SK-N-SH (cell line): ENCODE results near the gene CTDP1. TPM values are rescaled to one million over a fixed set of nuclear protein-coding genes. Genes with fewer than 3 reads are reported as not detected.

Experiments used
- CTCF ChIA-PET: fragments of 300-600, 350-600 bp; formaldehyde crosslinking; extraction: SDS; loops from one replicate; lab custom pipeline; 2021; lab: Yijun Ruan, JAX
- POLR2A ChIA-PET: fragments of 350-600 bp; sonication (Branson Sonifier 250); formaldehyde crosslinking; extraction: SDS; loops from one replicate; lab custom pipeline; 2020; ENCODE audit warnings: antibody characterized with exemption, inconsistent platforms; lab: Yijun Ruan, JAX
- DNase-seq: peaks from one replicate; pipeline ENCODE4 v3.0.0; 2012
- H2AFZ ChIP-seq: fragments of 200-600 bp; sonication (generic); 2 replicates; pipeline ENCODE4 v1.8.1; 2016; ENCODE audit warnings: antibody characterized with exemption, mild to moderate bottlenecking, low read depth
- H3F3A ChIP-seq: fragments of 200-600 bp; sonication (generic); replicated peaks from 2 replicates; pipeline ENCODE3; 2016; ENCODE audit warnings: antibody characterized with exemption, mild to moderate bottlenecking; ENCODE audit not compliant: insufficient read depth
- H3K27ac ChIP-seq, 2 experiments: fragments of 200-500 bp in 1 of 2; fragments of 200-600 bp in 1 of 2; sonication (Bioruptor generic) in 1 of 2; sonication (generic), shearing (Covaris generic) in 1 of 2; 2 replicates each; pipeline versions ENCODE4 v1.5.1 to v1.6.1; 2014 to 2016; ENCODE audit warnings: low read depth in 2 of 2, inconsistent platforms in 1 of 2, low read length in 1 of 2, mild to moderate bottlenecking in 1 of 2, mixed read lengths in 1 of 2
- H3K27me3 ChIP-seq: fragments of 200-600 bp; sonication (generic), shearing (Covaris generic); 2 replicates; pipeline ENCODE4 v1.6.1; 2016; ENCODE audit warnings: mixed run types; ENCODE audit not compliant: insufficient read depth
- H3K36me3 ChIP-seq, 2 experiments: fragments of 200-500 bp in 1 of 2; fragments of 200-600 bp in 1 of 2; sonication (Bioruptor generic) in 1 of 2; sonication (generic) in 1 of 2; replicated peaks in 1 of 2; 2 replicates each; pipeline versions ENCODE3 to v1.5.1; 2014 to 2016; ENCODE audit warnings: low read length in 1 of 2, mild to moderate bottlenecking in 1 of 2; ENCODE audit not compliant: insufficient read depth in 2 of 2, control insufficient read depth in 1 of 2
- H3K4me1 ChIP-seq, 2 experiments: fragments of 200-500 bp in 1 of 2; fragments of 200-600 bp in 1 of 2; sonication (Bioruptor generic) in 1 of 2; sonication (generic), shearing (Covaris generic) in 1 of 2; 2 replicates each; pipeline versions ENCODE4 v1.5.1 to v1.6.1; 2014 to 2016; ENCODE audit warnings: low read depth in 1 of 2, low read length in 1 of 2, mixed run types in 1 of 2; ENCODE audit not compliant: insufficient read depth in 2 of 2, control insufficient read depth in 1 of 2
- H3K4me2 ChIP-seq: fragments of 200-600 bp; sonication (generic), shearing (Covaris generic); 2 replicates; pipeline ENCODE4 v1.6.1; 2017; ENCODE audit warnings: mixed run types
- H3K4me3 ChIP-seq, 2 experiments: fragments of 200-500 bp in 1 of 2; fragments of 200-600 bp in 1 of 2; sonication (Bioruptor generic) in 1 of 2; sonication (generic), shearing (Covaris generic) in 1 of 2; 2 replicates each; pipeline versions ENCODE4 v1.5.1 to v1.8.1; 2014 to 2016; ENCODE audit warnings: low read depth in 2 of 2, inconsistent platforms in 1 of 2, low read length in 1 of 2, mild to moderate bottlenecking in 1 of 2, mixed read lengths in 1 of 2, moderate library complexity in 1 of 2
- H3K79me2 ChIP-seq: fragments of 200-600 bp; sonication (generic); 2 replicates; pipeline ENCODE4 v1.8.1; 2017; ENCODE audit warnings: mild to moderate bottlenecking; ENCODE audit not compliant: insufficient read depth
- H3K9ac ChIP-seq: fragments of 200-600 bp; sonication (generic); 2 replicates; pipeline ENCODE4 v1.6.1; 2017; ENCODE audit warnings: mixed run types
- H3K9me2 ChIP-seq: fragments of 200-600 bp; sonication (generic); 2 replicates; pipeline ENCODE4 v1.6.1; 2017; ENCODE audit warnings: mixed run types
- H3K9me3 ChIP-seq: fragments of 200-600 bp; sonication (generic); 2 replicates; pipeline ENCODE4 v1.6.1; 2017; ENCODE audit warnings: mixed run types, mild to moderate bottlenecking, moderate library complexity
- H4K20me1 ChIP-seq: fragments of 200-600 bp; sonication (generic); 2 replicates; pipeline ENCODE4 v1.6.1; 2017; ENCODE audit warnings: mild to moderate bottlenecking, mixed run types; ENCODE audit not compliant: insufficient read depth
- ELF1 ChIP-seq: IDR thresholded peaks from 2 replicates; pipeline ENCODE4 v1.4.0; 2012
- EZH2phosphoT487 ChIP-seq: fragments of 200-600 bp; sonication (generic); IDR thresholded peaks from 2 replicates; pipeline ENCODE4 v1.6.1; 2017; ENCODE audit warnings: low read depth, mixed run types, mild to moderate bottlenecking, antibody characterized with exemption, moderate library complexity, borderline replicate concordance
- FOSL2 ChIP-seq: IDR thresholded peaks from 2 replicates; pipeline ENCODE4 v1.4.0; 2012; ENCODE audit warnings: low read depth, mild to moderate bottlenecking, moderate library complexity, borderline replicate concordance
- FOXJ3 ChIP-seq: sonication (generic); formaldehyde crosslinking; IDR thresholded peaks from 2 replicates; pipeline ENCODE4 v1.5.1; 2020; ENCODE audit warnings: mild to moderate bottlenecking, missing genetic modification reagents
- GATA2 ChIP-seq: sonication (generic); formaldehyde crosslinking; IDR thresholded peaks from 2 replicates; pipeline ENCODE4 v1.5.0; 2020; ENCODE audit warnings: mild to moderate bottlenecking, missing genetic modification reagents
- JUND ChIP-seq: IDR thresholded peaks from 2 replicates; pipeline ENCODE4 v1.4.0; 2012
- MXI1 ChIP-seq: IDR thresholded peaks from 2 replicates; pipeline ENCODE4 v1.6.1; 2012; ENCODE audit warnings: mild to moderate bottlenecking, low read depth, low read length, improper control_type of control experiment
- NFIC ChIP-seq: IDR thresholded peaks from 2 replicates; pipeline ENCODE4 v1.4.0; 2012; ENCODE audit warnings: borderline replicate concordance
- POLR2AphosphoS5 ChIP-seq: IDR thresholded peaks from 2 replicates; pipeline ENCODE4 v1.6.1; 2012; ENCODE audit warnings: low read depth, low read length
- RCOR1 ChIP-seq: fragments of 150-350 bp; IDR thresholded peaks from 2 replicates; pipeline ENCODE4 v1.6.1; 2017; ENCODE audit warnings: antibody characterized with exemption, low read length
- TAF1 ChIP-seq: IDR thresholded peaks from 2 replicates; pipeline ENCODE4 v1.6.1; 2012; ENCODE audit warnings: low read depth, mild to moderate bottlenecking, low read length, moderate library complexity, borderline replicate concordance
- TCF12 ChIP-seq: IDR thresholded peaks from 2 replicates; pipeline ENCODE4 v1.4.0; 2012
- WGBS: methylation state at CpG from one replicate; pipeline ENCODE4 v1.1.6; 2017; ENCODE audit warnings: low lambda C conversion rate; 5-methylcytosine and 5-hydroxymethylcytosine counted together
- polyA plus RNA-seq, 3 experiments: library from polyadenylated mRNA; depleted of rRNA; stranded (reverse); fragments of >200 nt; gene quantifications; 2 replicates each; pipeline ENCODE4 v1.2.3, GENCODE V29; 2012
- TF ChIP-seq, protein P1 (sequence below): IDR thresholded peaks from 2 replicates; pipeline ENCODE4 v1.6.1; 2012; ENCODE audit warnings: mild to moderate bottlenecking, low read depth, low read length, moderate library complexity
- TF ChIP-seq, protein P2 (sequence below): fragments of 150-350 bp; IDR thresholded peaks from 2 replicates; pipeline ENCODE4 v1.6.1; 2017; ENCODE audit warnings: antibody characterized with exemption, low read length, low read depth, borderline replicate concordance
- TF ChIP-seq, protein P3 (sequence below): IDR thresholded peaks from 2 replicates; pipeline ENCODE4 v1.4.0; 2012; ENCODE audit warnings: low read depth, borderline replicate concordance

The CTDP1 gene
- polyA plus RNA-seq, 1 of the 3 experiments (the other 2 are of a cell fraction), result 15.6 TPM

DNA sequence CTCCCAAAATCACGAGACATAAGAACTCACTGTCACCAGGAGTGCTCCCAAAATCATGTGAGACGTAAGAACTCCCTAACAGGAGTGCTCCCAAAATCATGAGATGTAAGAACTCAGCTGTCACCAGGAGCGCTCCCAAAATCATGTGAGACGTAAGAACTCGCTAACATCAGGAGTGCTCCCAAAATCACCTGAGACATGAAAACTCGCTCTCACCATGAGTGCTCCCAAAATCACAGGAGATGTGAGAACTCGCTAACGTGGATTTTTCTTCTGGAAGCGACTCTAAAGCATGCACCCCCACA, 53.1 kb downstream of the CTDP1 start (continued):
- TF ChIP-seq, protein P1, sequence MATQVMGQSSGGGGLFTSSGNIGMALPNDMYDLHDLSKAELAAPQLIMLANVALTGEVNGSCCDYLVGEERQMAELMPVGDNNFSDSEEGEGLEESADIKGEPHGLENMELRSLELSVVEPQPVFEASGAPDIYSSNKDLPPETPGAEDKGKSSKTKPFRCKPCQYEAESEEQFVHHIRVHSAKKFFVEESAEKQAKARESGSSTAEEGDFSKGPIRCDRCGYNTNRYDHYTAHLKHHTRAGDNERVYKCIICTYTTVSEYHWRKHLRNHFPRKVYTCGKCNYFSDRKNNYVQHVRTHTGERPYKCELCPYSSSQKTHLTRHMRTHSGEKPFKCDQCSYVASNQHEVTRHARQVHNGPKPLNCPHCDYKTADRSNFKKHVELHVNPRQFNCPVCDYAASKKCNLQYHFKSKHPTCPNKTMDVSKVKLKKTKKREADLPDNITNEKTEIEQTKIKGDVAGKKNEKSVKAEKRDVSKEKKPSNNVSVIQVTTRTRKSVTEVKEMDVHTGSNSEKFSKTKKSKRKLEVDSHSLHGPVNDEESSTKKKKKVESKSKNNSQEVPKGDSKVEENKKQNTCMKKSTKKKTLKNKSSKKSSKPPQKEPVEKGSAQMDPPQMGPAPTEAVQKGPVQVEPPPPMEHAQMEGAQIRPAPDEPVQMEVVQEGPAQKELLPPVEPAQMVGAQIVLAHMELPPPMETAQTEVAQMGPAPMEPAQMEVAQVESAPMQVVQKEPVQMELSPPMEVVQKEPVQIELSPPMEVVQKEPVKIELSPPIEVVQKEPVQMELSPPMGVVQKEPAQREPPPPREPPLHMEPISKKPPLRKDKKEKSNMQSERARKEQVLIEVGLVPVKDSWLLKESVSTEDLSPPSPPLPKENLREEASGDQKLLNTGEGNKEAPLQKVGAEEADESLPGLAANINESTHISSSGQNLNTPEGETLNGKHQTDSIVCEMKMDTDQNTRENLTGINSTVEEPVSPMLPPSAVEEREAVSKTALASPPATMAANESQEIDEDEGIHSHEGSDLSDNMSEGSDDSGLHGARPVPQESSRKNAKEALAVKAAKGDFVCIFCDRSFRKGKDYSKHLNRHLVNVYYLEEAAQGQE, result no peak
- TF ChIP-seq EZH2phosphoT487, result no peak

DNA sequence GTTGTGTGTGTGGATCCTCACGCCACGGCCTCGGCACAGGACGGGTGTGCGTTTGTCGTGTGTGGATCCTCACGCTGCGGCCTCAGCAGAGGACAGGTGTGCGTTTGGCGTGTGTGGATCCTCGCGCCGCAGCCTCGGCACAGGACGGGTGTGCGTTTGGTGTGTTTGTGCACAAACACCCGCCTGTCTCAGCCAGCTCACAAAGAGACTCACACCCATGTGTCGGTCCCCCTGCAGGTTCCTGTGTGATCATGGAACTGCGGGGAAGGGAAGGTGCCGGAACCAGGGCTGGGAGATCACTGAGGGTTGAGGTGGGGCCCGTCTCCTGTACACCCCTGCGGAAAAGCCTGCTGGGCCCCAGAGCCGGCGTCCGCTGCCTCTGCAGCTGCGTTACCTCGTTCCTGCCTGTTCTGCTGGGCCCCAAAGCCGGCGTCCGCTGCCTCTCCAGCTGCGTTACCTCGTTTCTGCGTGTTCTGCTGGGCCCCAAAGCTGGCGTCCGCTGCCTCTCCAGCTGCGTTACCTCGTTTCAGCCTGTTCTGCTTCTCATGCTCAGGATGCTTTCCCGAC, 53.6 kb downstream of the CTDP1 start:
- Histone ChIP-seq H3K4me3 (no peak overlapping the region), H3K79me2 (no peaks in the 10 kb centered on the region), H3K9me3 (no peaks in the 10 kb centered on the region), H3K4me2 (no peak overlapping the region), H3F3A (no peaks in the 10 kb centered on the region), H3K27me3 (no peaks in the 10 kb centered on the region), H4K20me1 (no peaks in the 10 kb centered on the region), H3K36me3 (peaks cover 29 to 72% of the 10 kb centered on the region in 2 experiments), H3K9ac (no peak overlapping the region), H3K9me2 (no peaks in the 10 kb centered on the region), H3K4me1 (no peaks in the 10 kb centered on the region), H3K27ac (no peak overlapping the region), H2AFZ (no peak overlapping the region)
- TF ChIP-seq ELF1 (no peak), MXI1 (no peak), RCOR1 (no peak), FOSL2 (no peak), JUND (no peak), TCF12 (no peak), POLR2AphosphoS5 (no peak), TAF1 (no peak), FOXJ3 (CRISPR knock-in tag) (no peak), GATA2 (CRISPR knock-in tag) (no peak), NFIC (no peak)
- TF ChIP-seq, protein P1, result no peak
- TF ChIP-seq, protein P2, sequence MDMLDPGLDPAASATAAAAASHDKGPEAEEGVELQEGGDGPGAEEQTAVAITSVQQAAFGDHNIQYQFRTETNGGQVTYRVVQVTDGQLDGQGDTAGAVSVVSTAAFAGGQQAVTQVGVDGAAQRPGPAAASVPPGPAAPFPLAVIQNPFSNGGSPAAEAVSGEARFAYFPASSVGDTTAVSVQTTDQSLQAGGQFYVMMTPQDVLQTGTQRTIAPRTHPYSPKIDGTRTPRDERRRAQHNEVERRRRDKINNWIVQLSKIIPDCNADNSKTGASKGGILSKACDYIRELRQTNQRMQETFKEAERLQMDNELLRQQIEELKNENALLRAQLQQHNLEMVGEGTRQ, result no peak
- TF ChIP-seq, protein P3, sequence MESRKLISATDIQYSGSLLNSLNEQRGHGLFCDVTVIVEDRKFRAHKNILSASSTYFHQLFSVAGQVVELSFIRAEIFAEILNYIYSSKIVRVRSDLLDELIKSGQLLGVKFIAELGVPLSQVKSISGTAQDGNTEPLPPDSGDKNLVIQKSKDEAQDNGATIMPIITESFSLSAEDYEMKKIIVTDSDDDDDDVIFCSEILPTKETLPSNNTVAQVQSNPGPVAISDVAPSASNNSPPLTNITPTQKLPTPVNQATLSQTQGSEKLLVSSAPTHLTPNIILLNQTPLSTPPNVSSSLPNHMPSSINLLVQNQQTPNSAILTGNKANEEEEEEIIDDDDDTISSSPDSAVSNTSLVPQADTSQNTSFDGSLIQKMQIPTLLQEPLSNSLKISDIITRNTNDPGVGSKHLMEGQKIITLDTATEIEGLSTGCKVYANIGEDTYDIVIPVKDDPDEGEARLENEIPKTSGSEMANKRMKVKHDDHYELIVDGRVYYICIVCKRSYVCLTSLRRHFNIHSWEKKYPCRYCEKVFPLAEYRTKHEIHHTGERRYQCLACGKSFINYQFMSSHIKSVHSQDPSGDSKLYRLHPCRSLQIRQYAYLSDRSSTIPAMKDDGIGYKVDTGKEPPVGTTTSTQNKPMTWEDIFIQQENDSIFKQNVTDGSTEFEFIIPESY, result no peak
- DNase-seq, result no peak
- ChIA-PET CTCF (no interaction called here), POLR2A (no interaction called here)
- WGBS, result 97% methylated on average over 27 of the region's 38 CpGs
